Dedifferentiated amniotic fluid mesenchymal stem cell (primary cell): Measurements from ENCODE around the gene ST6GALNAC5.

Experiments
- DNase-seq: peaks from one replicate; pipeline ENCODE4 v3.0.0-alpha.2; 2016; ENCODE audit errors: extremely low spot score

ST6GALNAC5 gene

GRCh38 chr1:77047978-77048614, 180.8 kb downstream of the ST6GALNAC5 start:
- no peak for DNase-seq

DNA sequence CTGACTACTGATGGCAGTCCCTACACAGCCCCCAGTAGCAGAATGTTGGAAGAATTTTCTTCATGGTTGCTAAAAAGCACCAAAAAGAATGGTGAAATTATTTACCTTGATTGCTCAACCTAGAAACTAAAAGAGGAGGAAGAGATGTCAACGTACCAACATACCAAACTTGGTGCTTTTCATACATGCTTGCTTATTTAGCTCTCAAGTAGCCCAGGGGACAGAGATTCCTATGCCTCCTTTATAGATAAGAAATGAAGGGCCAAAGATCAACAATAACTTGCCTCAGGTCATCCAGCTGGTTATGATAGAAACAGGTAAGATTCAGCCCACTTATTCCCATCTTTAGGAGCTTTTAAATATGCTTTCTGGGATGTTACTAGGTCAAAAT, 181.3 kb downstream of the ST6GALNAC5 start:
- no peak for DNase-seq

GRCh38 chr1:77051425-77051824, 184.1 kb downstream of the ST6GALNAC5 start:
- DNase-seq, result no peak

DNA sequence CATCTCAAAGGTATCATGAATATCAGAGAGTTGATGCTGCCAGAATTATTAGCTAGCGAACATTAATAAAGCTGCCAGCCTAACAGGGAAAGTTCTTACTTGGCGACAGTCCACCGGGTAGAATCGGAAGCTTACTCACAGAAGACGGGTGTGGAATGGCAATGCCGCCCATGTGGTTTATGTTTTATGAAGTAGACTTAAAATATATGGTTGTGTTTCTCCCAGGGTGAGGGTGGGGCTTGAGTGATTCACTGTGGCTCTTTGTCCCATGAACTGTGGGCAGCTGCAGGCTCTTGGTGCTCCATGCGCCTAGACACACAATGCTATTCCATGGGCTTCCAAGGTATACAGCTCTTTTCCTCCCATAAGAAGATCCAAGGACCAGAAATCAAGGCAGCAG, 189.2 kb downstream of the ST6GALNAC5 start:
- DNase-seq, result no peak

- no peak for DNase-seq
Observed at GRCh38 chr1:77057994-77058585, 190.8 kb downstream of the ST6GALNAC5 start.

GRCh38 chr1:77060000-77060399, 192.7 kb downstream of the ST6GALNAC5 start:
- no peak for DNase-seq

GRCh38 chr1:77061162-77061561, 193.9 kb downstream of the ST6GALNAC5 start:
- no peak for DNase-seq

GRCh38 chr1:77063118-77063517, 195.8 kb downstream of the ST6GALNAC5 start:
- DNase-seq, result no peak

- DNase-seq, result no peak
Observed at GRCh38 chr1:77064246-77064645, 197.0 kb downstream of the ST6GALNAC5 start.

DNA sequence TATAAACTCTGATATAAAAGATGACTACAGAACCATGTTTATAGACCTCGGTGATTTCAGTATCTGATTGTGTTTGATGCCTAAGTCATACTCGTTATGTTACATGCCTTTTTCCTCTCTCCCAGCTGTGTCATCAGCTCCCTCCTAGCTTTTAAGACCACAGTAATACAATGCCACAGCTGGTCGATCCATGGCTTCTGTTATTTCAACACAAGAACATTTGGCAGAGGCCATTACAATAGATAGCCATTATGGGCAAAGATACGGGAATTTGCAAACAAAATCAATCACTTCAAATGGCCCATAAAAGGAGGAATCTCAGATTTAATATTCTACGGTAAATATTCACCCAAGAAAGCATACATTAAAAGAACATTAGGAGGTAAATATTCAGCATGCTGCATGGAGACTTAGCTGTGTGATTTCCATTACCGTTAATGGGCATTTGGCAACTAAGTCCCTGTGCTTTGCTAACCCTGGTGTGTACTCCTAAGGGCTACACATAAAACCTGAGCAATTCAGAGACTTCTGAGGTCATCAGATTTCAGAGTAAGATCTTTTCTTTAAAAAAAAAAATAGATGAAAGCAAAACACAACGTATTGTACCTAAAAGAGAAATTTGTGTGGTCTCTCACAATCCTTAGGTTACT, 198.5 kb downstream of the ST6GALNAC5 start:
- DNase-seq, result no peak

- no peak for DNase-seq
Observed at GRCh38 chr1:77068013-77068412, 200.7 kb downstream of the ST6GALNAC5 start.

GRCh38 chr1:77076759-77077158, 209.5 kb downstream of the ST6GALNAC5 start:
- DNase-seq, result no peak

DNA sequence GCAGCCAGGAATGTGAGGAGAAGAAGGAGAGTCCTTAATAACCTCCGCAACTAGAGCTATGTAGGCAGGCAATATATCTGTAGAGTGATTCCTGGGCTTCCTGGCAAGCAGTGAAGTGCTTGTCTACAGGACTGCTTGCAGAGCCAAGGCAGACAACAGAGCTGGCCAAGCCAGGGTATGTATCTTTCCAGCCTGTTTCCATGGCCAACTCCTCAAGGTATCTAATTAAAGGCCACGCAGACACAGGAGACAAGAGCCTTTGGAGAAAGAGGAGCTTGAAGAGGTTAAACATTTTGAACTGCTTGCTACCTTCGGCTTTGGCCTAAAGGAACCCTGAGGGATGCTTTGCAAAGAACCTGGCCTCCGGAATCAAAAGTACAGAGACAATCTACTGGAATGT, 214.6 kb downstream of the ST6GALNAC5 start:
- no peak for DNase-seq

DNA sequence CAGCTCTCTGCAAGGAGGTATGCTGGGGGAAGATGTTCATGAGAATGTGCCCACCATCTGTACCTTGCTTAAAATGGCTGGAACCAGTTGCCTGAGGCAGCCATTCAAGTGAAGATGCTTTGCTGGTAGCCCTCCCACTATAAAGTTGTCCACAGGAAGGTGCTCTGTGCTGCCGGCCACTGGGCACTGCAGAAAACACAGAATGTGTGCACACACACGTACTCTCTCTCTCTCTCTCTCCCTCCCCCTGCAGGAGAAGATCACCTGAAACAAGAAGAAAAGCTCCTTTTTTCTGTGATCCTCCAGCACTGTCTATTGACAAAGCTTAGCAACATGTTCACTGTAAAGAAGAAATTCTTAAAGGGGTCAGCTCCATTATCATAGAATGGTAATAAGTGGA, 217.2 kb downstream of the ST6GALNAC5 start:
- no peak for DNase-seq

GRCh38 chr1:77085109-77085508, 217.8 kb downstream of the ST6GALNAC5 start:
- DNase-seq, result no peak

DNA sequence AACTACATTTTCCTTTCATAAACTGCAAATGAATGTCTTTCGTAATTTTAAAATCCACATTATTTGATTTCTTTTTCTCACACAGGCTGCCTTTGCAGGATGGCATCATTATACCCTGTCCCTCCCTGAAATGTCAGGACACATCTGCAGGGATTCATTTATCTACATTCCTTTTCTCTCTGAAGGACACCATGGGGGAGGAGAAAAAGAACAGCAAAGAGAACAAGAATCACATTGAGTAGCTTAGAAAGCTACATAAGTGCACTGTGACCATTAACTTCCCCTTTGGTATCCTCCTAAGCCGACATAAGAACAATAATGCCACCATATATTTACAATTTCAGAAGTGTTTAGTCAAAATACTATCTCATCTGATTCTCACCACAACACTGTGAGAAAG, 222.5 kb downstream of the ST6GALNAC5 start:
- DNase-seq, result no peak

DNA sequence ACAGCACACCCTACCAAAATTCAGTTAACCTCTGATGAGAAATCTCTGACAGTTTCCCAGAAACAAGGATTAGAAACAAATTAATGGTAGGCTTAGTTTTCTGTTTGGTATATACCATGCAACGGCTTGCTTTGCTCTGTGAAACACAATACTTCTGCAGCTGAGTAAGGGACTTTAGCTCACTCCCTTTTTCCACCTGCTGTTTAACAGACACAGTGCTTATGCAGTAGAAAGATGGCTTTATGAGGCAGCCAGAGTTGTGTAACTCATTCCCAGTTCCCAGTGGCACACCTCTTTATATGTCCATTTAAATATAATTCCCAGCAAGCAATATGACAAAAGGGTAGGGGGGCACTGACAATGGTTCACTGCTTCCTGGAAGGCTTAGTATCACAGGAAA, 228.0 kb downstream of the ST6GALNAC5 start:
- DNase-seq, result no peak

DNA sequence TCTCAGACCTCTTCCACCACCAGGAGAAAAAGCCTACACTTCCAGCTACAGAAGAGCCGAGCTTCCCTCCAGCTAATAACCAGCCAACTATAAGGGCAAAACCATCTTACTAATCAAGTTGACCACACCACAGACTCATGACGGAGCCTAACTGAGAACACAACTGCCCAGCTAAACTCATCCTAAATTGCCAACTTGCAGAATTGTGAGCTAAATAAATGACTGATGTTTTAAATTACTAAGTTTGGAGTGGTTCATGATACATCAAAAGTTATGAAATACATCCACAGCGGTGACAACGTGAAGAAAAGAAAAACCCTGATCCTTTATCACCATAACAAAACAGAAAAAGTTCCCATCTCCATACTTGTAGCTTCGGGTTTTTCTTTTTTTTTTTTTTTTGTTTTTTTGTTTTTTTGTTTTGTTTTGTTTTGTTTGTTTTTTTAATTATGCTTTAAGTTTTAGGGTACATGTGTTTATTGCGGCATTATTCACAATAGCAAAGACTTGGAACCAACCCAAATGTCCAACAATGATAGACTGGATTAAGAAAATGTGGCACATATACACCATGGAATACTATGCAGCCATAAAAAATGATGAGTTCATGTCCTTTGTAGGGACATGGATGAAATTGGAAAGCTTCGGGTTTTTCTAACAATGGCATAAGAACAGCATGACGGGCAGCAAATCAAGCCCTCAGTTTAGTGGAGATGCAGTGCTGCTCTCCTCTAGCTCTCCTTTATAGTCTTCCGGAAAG, 229.4 kb downstream of the ST6GALNAC5 start:
- DNase-seq, result no peak

GRCh38 chr1:77100875-77101274, 233.6 kb downstream of the ST6GALNAC5 start:
- DNase-seq, result no peak

DNA sequence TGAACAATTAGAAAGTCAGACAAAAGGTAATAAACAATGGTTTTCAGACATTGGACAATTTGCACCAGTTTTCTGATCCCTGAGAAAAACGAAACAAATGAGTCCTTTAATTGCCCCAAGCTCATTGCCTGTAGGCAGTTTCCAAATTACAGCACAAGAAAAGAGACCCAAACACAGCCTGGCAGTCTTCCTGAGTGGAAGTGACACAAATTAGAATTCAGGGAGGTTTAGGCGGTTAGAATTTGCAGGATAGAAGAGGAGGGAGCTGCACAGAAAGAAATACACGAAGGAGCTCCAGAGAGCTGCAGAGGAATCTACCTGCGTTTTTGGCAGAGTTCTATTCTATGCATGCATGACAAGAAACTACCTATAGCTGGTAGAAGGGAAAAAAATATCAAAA, 236.2 kb downstream of the ST6GALNAC5 start:
- no peak for DNase-seq

GRCh38 chr1:77104672-77105071, 237.4 kb downstream of the ST6GALNAC5 start:
- DNase-seq, result no peak
